ENCODE measurements around the gene AP4E1.

The AP4E1 gene

GRCh38 chr15:51046799-51047449 is 138.4 kb downstream of the AP4E1 start:
- no peaks in the 10 kb centered on the region for H3K4me1 Mint-ChIP-seq
- H3K4me3 Mint-ChIP-seq, result no peak overlapping the region
- DNase-seq (ENCODE audit: low spot score in 2 of 2), result no peak
- no peak overlapping the region for H3K27ac Mint-ChIP-seq
- no peak for ATAC-seq
- no peaks in the 10 kb centered on the region for H3K36me3 Mint-ChIP-seq
- H3K9me3 Mint-ChIP-seq, result no peaks in the 10 kb centered on the region

GRCh38 chr15:51048308-51048707 is 139.8 kb downstream of the AP4E1 start:
- Mint-ChIP-seq H3K27ac (no peak overlapping the region), H3K4me1 (no peaks in the 10 kb centered on the region), H3K4me3 (no peak overlapping the region), H3K36me3 (no peaks in the 10 kb centered on the region), H3K9me3 (no peaks in the 10 kb centered on the region)
- no peak for ATAC-seq
- DNase-seq (ENCODE audit: low spot score in 2 of 2), result no peak

- DNase-seq (ENCODE audit: low spot score in 2 of 2) (no peak), ATAC-seq (no peak)
- no peaks in the 10 kb centered on the region for H3K36me3 Mint-ChIP-seq
- H3K4me3 Mint-ChIP-seq, result no peak overlapping the region
- no peaks in the 10 kb centered on the region for H3K9me3 Mint-ChIP-seq
- no peaks in the 10 kb centered on the region for H3K4me1 Mint-ChIP-seq
- no peak overlapping the region for H3K27ac Mint-ChIP-seq
Observed at GRCh38 chr15:51049081-51049480, 140.6 kb downstream of the AP4E1 start.

DNA sequence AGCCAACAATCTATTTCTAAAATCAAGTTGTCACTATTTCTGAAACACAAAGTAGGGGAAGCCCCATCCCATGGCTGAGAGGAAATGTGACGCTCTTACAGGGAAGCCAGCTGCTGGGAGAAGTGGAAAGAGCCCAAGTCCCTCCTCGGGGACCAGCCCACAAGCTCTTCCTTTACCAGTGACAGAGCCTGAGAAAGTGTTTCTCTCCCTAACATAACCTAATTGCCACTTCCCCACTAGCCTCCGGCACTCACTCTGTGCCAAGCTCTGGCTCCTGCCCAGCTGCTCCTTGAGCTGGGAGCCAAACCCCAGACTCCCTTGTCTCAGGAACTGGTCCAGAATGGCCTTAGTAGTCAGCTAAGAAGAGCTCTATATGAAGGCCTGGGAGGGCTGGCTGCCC is 143.3 kb downstream of the AP4E1 start:
- no peak for DNase-seq (ENCODE audit: low spot score in 2 of 2)
- H3K4me1 Mint-ChIP-seq, result no peaks in the 10 kb centered on the region
- no peaks in the 10 kb centered on the region for H3K36me3 Mint-ChIP-seq
- H3K9me3 Mint-ChIP-seq, result no peaks in the 10 kb centered on the region
- H3K4me3 Mint-ChIP-seq, result no peak overlapping the region
- peak; percentile 6 for ATAC-seq
- no peak overlapping the region for H3K27ac Mint-ChIP-seq

DNA sequence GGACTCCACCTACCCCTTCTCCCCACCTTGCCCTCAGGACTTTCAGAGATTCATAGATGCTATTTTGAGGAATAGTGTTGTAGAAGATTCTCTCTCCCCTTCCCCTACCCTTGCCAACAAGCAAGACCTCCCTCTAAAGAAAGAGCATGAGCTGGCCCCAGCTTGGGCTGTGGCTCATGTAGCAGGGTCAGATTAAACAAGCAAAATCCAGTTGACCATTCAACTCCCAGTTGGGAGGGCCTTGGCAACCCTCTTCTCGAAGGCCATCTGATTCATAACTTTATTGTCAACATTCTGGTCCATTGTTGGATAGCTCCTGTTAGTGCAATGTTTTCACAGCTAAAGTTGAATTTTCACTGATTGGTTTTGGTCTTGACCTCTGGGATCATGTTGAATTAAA is 145.1 kb downstream of the AP4E1 start:
- Mint-ChIP-seq H3K4me1 (no peaks in the 10 kb centered on the region), H3K4me3 (no peak overlapping the region), H3K9me3 (no peaks in the 10 kb centered on the region), H3K36me3 (no peaks in the 10 kb centered on the region), H3K27ac (no peak overlapping the region)
- no peak for DNase-seq (ENCODE audit: low spot score in 2 of 2)
- ATAC-seq, result no peak

DNA sequence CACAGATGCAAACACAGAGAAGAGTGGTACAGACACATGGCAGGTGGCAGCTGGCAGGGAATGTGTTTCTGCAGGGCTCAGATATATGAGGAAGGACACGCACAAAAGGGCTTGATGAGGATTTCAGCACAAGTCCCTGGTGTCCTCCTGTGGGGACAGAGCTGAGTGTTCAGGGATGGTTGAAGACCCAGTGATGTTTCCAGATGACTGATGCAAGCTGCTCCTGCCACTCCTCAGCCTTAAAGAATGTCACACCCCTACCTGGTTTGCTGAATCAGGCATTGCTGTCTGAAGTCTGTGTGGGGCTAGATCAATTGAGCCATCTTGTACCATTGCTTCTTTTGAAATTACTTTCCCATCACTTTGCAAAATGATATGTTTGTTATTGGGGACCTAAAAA is 146.1 kb downstream of the AP4E1 start:
- Mint-ChIP-seq H3K36me3 (no peaks in the 10 kb centered on the region), H3K9me3 (no peaks in the 10 kb centered on the region), H3K4me3 (no peak overlapping the region), H3K27ac (no peak overlapping the region), H3K4me1 (no peaks in the 10 kb centered on the region)
- ATAC-seq, result no peak
- no peak for DNase-seq (ENCODE audit: low spot score in 2 of 2)
